ENCODE measurements around the gene DRD4.

The DRD4 gene

DNA sequence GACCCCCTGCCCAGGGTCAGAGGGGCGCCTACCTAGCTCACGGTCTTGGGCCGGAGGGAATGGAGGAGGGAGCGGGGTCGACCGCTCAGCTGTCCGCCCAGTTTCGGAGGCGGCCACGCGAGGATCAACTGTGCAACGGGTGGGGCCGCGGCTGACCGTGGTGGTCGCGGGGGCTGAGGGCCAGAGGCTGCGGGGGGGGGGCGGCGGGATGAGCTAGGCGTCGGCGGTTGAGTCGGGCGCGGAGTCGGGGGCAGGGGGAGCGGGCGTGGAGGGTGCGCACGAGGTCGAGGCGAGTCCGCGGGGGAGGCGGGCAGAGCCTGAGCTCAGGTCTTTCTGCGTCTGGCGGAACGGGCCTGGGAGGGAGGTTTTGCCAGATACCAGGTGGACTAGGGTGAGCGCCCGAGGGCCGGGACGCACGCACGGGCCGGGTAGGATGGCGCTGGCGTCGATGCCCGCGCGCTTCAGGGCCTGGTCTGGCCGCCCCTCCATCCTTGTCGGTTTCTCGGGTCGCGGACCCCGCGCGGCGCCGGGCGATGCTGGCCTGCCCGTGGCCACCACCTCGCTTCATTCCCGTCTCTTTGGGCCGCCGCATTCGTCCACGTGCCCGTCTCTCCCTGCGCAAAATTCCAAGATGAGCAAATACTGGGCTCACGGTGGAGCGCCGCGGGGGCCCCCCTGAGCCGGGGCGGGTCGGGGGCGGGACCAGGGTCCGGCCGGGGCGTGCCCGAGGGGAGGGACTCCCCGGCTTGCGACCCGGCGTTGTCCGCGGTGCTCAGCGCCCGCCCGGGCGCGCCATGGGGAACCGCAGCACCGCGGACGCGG, at the start of gene DRD4:
TSS of gene DRD4 (plus strand) at position 759 of the 822 bp plus-strand sequence. CDS start at position 795, 36 bp downstream.
- H3K9me3 ChIP-seq (ENCODE audit: control insufficient read depth in 5 of 5, low read length in 5 of 5), result no peaks in the 10 kb centered on the region
- H3K27ac ChIP-seq (ENCODE audit: low read depth, low read length), result no peak within 1 kb of the TSS
- H3K27me3 ChIP-seq (ENCODE audit: control insufficient read depth in 5 of 5, insufficient read depth in 4 of 5, low read length in 5 of 5), result peaks cover 11 to 31% (median 24%) of the 10 kb centered on the region in 5 donors
- peak within 1 kb of the TSS in 2 of 5 donors; percentile 22 to 44 for H3K4me3 ChIP-seq (ENCODE audit: low read depth in 1 of 5, low read length in 5 of 5)
- H3K36me3 ChIP-seq (ENCODE audit: control insufficient read depth in 5 of 5, insufficient read depth in 5 of 5, low read length in 5 of 5), result peaks cover 0 to 6% (median 1%) of the 10 kb centered on the region in 5 donors
- H3K4me1 ChIP-seq (ENCODE audit: control insufficient read depth in 5 of 5, insufficient read depth in 5 of 5, low read length in 5 of 5), result peaks cover 0 to 30% (median 20%) of the 10 kb centered on the region in 5 donors
- no peak within 1 kb of the TSS for H3K9ac ChIP-seq (ENCODE audit: low read length in 5 of 5)

GRCh38 chr11:587546-587945, 49.5 kb upstream of the DRD4 start:
- H3K9ac ChIP-seq (ENCODE audit: low read length in 5 of 5), result no peak overlapping the region
- H3K27me3 ChIP-seq (ENCODE audit: control insufficient read depth in 5 of 5, insufficient read depth in 4 of 5, low read length in 5 of 5), result no peaks in the 10 kb centered on the region
- H3K27ac ChIP-seq (ENCODE audit: low read depth, low read length), result no peak overlapping the region
- peaks cover 0 to 84% (median 64%) of the 10 kb centered on the region in 5 donors for H3K36me3 ChIP-seq (ENCODE audit: control insufficient read depth in 5 of 5, insufficient read depth in 5 of 5, low read length in 5 of 5)
- no peaks in the 10 kb centered on the region for H3K9me3 ChIP-seq (ENCODE audit: control insufficient read depth in 5 of 5, low read length in 5 of 5)
- no peak overlapping the region for H3K4me3 ChIP-seq (ENCODE audit: low read depth in 1 of 5, low read length in 5 of 5)
- H3K4me1 ChIP-seq (ENCODE audit: control insufficient read depth in 5 of 5, insufficient read depth in 5 of 5, low read length in 5 of 5), result peaks cover 0 to 5% (median 0%) of the 10 kb centered on the region in 5 donors

DNA sequence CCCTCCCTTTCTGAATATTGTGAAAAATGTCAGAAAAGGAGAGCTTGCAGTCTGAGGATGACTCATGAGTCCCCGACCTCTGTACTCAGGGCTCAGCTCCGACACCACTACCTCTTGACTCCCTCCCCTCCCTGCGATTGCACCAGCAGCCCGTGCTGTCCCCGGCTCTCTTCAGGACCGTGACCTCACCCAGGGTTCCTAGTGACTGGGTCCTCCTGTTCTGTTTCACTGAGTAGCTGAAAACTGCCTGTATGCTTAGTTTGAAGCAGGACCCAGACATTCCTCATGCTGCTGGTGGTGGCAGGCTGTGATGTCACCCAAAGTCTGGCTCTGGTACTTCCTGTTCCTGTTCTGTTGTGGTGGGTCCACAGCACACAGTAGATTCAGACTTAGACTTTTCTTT, 49.1 kb upstream of the DRD4 start:
- Histone ChIP-seq H3K4me3 (ENCODE audit: low read depth in 1 of 5, low read length in 5 of 5) (no peak overlapping the region), H3K9ac (ENCODE audit: low read length in 5 of 5) (no peak overlapping the region), H3K4me1 (ENCODE audit: control insufficient read depth in 5 of 5, insufficient read depth in 5 of 5, low read length in 5 of 5) (peaks cover 0 to 5% (median 0%) of the 10 kb centered on the region in 5 donors), H3K27me3 (ENCODE audit: control insufficient read depth in 5 of 5, insufficient read depth in 4 of 5, low read length in 5 of 5) (no peaks in the 10 kb centered on the region), H3K27ac (ENCODE audit: low read depth, low read length) (no peak overlapping the region), H3K36me3 (ENCODE audit: control insufficient read depth in 5 of 5, insufficient read depth in 5 of 5, low read length in 5 of 5) (peaks cover 0 to 85% (median 69%) of the 10 kb centered on the region in 5 donors), H3K9me3 (ENCODE audit: control insufficient read depth in 5 of 5, low read length in 5 of 5) (no peaks in the 10 kb centered on the region)

DNA sequence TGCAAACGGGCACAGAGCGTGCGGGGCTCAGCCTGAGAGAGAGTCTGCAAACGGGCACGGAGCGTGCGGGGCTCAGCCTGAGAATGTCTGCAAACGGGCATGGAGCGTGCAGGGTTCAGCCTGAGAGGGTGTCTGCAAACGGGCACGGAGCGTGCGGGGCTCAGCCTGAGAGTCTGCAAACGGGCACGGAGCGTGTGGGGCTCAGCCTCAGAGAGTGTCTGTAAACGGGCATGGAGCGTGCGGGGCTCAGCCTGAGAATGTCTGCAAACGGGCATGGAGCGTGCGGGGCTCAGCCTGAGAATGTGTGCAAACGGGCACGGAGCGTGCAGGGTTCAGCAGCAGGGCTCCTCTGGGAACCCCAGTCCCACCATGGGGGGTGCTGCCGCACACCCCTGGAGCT, 47.3 kb upstream of the DRD4 start:
- peaks cover 0 to 5% (median 0%) of the 10 kb centered on the region in 5 donors for H3K4me1 ChIP-seq (ENCODE audit: control insufficient read depth in 5 of 5, insufficient read depth in 5 of 5, low read length in 5 of 5)
- no peak overlapping the region for H3K9ac ChIP-seq (ENCODE audit: low read length in 5 of 5)
- no peak overlapping the region for H3K27ac ChIP-seq (ENCODE audit: low read depth, low read length)
- no peak overlapping the region for H3K4me3 ChIP-seq (ENCODE audit: low read depth in 1 of 5, low read length in 5 of 5)
- no peaks in the 10 kb centered on the region for H3K27me3 ChIP-seq (ENCODE audit: control insufficient read depth in 5 of 5, insufficient read depth in 4 of 5, low read length in 5 of 5)
- H3K9me3 ChIP-seq (ENCODE audit: control insufficient read depth in 5 of 5, low read length in 5 of 5), result no peaks in the 10 kb centered on the region
- H3K36me3 ChIP-seq (ENCODE audit: control insufficient read depth in 5 of 5, insufficient read depth in 5 of 5, low read length in 5 of 5), result peaks cover 0 to 88% (median 71%) of the 10 kb centered on the region in 5 donors

- Histone ChIP-seq H3K27me3 (ENCODE audit: control insufficient read depth in 5 of 5, insufficient read depth in 4 of 5, low read length in 5 of 5) (no peaks in the 10 kb centered on the region), H3K9ac (ENCODE audit: low read length in 5 of 5) (no peak overlapping the region), H3K36me3 (ENCODE audit: control insufficient read depth in 5 of 5, insufficient read depth in 5 of 5, low read length in 5 of 5) (peaks cover 0 to 94% (median 82%) of the 10 kb centered on the region in 5 donors)
Measured at GRCh38 chr11:590997-591396, 46.1 kb upstream of the DRD4 start.

DNA sequence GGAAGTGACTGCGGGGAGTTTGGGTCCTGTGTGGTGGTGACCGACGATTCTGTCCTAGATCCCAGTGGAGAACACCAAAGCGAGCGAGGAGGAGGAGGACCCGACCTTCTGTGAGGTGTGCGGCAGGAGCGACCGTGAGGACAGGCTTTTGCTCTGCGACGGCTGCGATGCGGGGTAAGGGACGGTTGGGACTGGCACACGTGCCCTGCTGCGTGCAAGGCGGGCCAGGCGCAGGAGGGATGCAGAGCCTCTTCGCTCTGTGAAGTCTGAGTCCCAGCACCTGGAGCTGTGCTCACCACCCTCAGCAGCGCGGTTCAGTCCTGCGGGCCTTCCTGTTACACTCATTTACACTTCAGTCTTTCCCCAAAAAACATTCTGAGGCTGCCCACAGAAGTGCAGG, 44.6 kb upstream of the DRD4 start:
- Histone ChIP-seq H3K36me3 (ENCODE audit: control insufficient read depth in 5 of 5, insufficient read depth in 5 of 5, low read length in 5 of 5) (peaks cover 0 to 93% (median 82%) of the 10 kb centered on the region in 5 donors), H3K27ac (ENCODE audit: low read depth, low read length) (no peak overlapping the region)

More at GRCh38 chr11:590997-591396, 46.1 kb upstream of the DRD4 start:
- H3K9me3 ChIP-seq (ENCODE audit: control insufficient read depth in 5 of 5, low read length in 5 of 5), result no peaks in the 10 kb centered on the region
- peaks cover 0 to 5% (median 0%) of the 10 kb centered on the region in 5 donors for H3K4me1 ChIP-seq (ENCODE audit: control insufficient read depth in 5 of 5, insufficient read depth in 5 of 5, low read length in 5 of 5)
- H3K4me3 ChIP-seq (ENCODE audit: low read depth in 1 of 5, low read length in 5 of 5), result no peak overlapping the region
- H3K27ac ChIP-seq (ENCODE audit: low read depth, low read length), result no peak overlapping the region

GRCh38 chr11:592918-593317, 44.2 kb upstream of the DRD4 start:
- H3K27ac ChIP-seq (ENCODE audit: low read depth, low read length), result no peak overlapping the region
- H3K9me3 ChIP-seq (ENCODE audit: control insufficient read depth in 5 of 5, low read length in 5 of 5), result no peaks in the 10 kb centered on the region
- peaks cover 0 to 93% (median 82%) of the 10 kb centered on the region in 5 donors for H3K36me3 ChIP-seq (ENCODE audit: control insufficient read depth in 5 of 5, insufficient read depth in 5 of 5, low read length in 5 of 5)

More for the DNA sequence above, 44.6 kb upstream of the DRD4 start:
- H3K9ac ChIP-seq (ENCODE audit: low read length in 5 of 5), result no peak overlapping the region
- no peak overlapping the region for H3K4me3 ChIP-seq (ENCODE audit: low read depth in 1 of 5, low read length in 5 of 5)
- peaks cover 0 to 5% (median 0%) of the 10 kb centered on the region in 5 donors for H3K4me1 ChIP-seq (ENCODE audit: control insufficient read depth in 5 of 5, insufficient read depth in 5 of 5, low read length in 5 of 5)
- H3K9me3 ChIP-seq (ENCODE audit: control insufficient read depth in 5 of 5, low read length in 5 of 5), result no peaks in the 10 kb centered on the region
- H3K27me3 ChIP-seq (ENCODE audit: control insufficient read depth in 5 of 5, insufficient read depth in 4 of 5, low read length in 5 of 5), result no peaks in the 10 kb centered on the region

GRCh38 chr11:593347-593746, 43.7 kb upstream of the DRD4 start:
- H3K9ac ChIP-seq (ENCODE audit: low read length in 5 of 5), result no peak overlapping the region
- no peaks in the 10 kb centered on the region for H3K27me3 ChIP-seq (ENCODE audit: control insufficient read depth in 5 of 5, insufficient read depth in 4 of 5, low read length in 5 of 5)
- H3K36me3 ChIP-seq (ENCODE audit: control insufficient read depth in 5 of 5, insufficient read depth in 5 of 5, low read length in 5 of 5), result peaks cover 0 to 93% (median 85%) of the 10 kb centered on the region in 5 donors
- no peak overlapping the region for H3K4me3 ChIP-seq (ENCODE audit: low read depth in 1 of 5, low read length in 5 of 5)
- H3K9me3 ChIP-seq (ENCODE audit: control insufficient read depth in 5 of 5, low read length in 5 of 5), result no peaks in the 10 kb centered on the region
- H3K27ac ChIP-seq (ENCODE audit: low read depth, low read length), result no peak overlapping the region
- no peaks in the 10 kb centered on the region for H3K4me1 ChIP-seq (ENCODE audit: control insufficient read depth in 5 of 5, insufficient read depth in 5 of 5, low read length in 5 of 5)

More at GRCh38 chr11:592918-593317, 44.2 kb upstream of the DRD4 start:
- Histone ChIP-seq H3K4me1 (ENCODE audit: control insufficient read depth in 5 of 5, insufficient read depth in 5 of 5, low read length in 5 of 5) (peaks cover 0 to 2% (median 0%) of the 10 kb centered on the region in 5 donors), H3K4me3 (ENCODE audit: low read depth in 1 of 5, low read length in 5 of 5) (no peak overlapping the region), H3K27me3 (ENCODE audit: control insufficient read depth in 5 of 5, insufficient read depth in 4 of 5, low read length in 5 of 5) (no peaks in the 10 kb centered on the region), H3K9ac (ENCODE audit: low read length in 5 of 5) (no peak overlapping the region)

DNA sequence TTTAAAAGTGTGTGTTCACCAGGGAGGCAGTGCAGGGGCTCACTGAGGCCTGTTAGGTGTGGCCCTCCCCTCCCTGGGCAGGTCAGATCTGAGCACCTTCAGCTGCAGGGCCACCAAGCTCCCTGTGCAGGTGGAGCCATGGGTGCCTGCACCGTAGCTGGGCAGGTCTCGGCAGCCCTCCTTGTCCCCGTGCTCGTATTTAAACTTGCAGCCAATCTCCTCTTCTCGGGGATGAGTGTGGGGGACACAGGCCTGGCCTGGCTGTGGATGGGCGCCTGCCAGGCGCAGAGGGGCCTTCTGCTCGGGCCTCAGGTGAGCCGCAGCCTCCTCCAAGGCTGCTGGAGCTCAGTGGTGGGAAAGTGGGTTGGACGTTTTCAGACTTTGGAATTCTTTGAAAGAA, 41.7 kb upstream of the DRD4 start:
- H3K36me3 ChIP-seq (ENCODE audit: control insufficient read depth in 5 of 5, insufficient read depth in 5 of 5, low read length in 5 of 5), result peaks cover 0 to 94% (median 85%) of the 10 kb centered on the region in 5 donors
- no peak overlapping the region for H3K27ac ChIP-seq (ENCODE audit: low read depth, low read length)
- H3K4me3 ChIP-seq (ENCODE audit: low read depth in 1 of 5, low read length in 5 of 5), result no peak overlapping the region
- no peaks in the 10 kb centered on the region for H3K4me1 ChIP-seq (ENCODE audit: control insufficient read depth in 5 of 5, insufficient read depth in 5 of 5, low read length in 5 of 5)
- no peak overlapping the region for H3K9ac ChIP-seq (ENCODE audit: low read length in 5 of 5)
- no peaks in the 10 kb centered on the region for H3K27me3 ChIP-seq (ENCODE audit: control insufficient read depth in 5 of 5, insufficient read depth in 4 of 5, low read length in 5 of 5)
- H3K9me3 ChIP-seq (ENCODE audit: control insufficient read depth in 5 of 5, low read length in 5 of 5), result no peaks in the 10 kb centered on the region

- no peaks in the 10 kb centered on the region for H3K4me1 ChIP-seq (ENCODE audit: control insufficient read depth in 5 of 5, insufficient read depth in 5 of 5, low read length in 5 of 5)
- no peak overlapping the region for H3K9ac ChIP-seq (ENCODE audit: low read length in 5 of 5)
- peaks cover 0 to 91% (median 83%) of the 10 kb centered on the region in 5 donors for H3K36me3 ChIP-seq (ENCODE audit: control insufficient read depth in 5 of 5, insufficient read depth in 5 of 5, low read length in 5 of 5)
- H3K9me3 ChIP-seq (ENCODE audit: control insufficient read depth in 5 of 5, low read length in 5 of 5), result no peaks in the 10 kb centered on the region
- H3K27me3 ChIP-seq (ENCODE audit: control insufficient read depth in 5 of 5, insufficient read depth in 4 of 5, low read length in 5 of 5), result no peaks in the 10 kb centered on the region
- no peak overlapping the region for H3K27ac ChIP-seq (ENCODE audit: low read depth, low read length)
- no peak overlapping the region for H3K4me3 ChIP-seq (ENCODE audit: low read depth in 1 of 5, low read length in 5 of 5)
Measured at GRCh38 chr11:596374-596773, 40.7 kb upstream of the DRD4 start.
